Psoas muscle (tissue), 8 donors: ENCODE data around the gene TEX2. TPM values are rescaled to one million over a fixed set of nuclear protein-coding genes. Genes with fewer than 3 reads are reported as not detected.

Experiments
- ATAC-seq, 4 donors: fragments of 200-7000 bp; cut with Tn5 transposase; one replicate each; pipeline ENCODE4 v1.9.1; 2020; ENCODE audit warnings: moderate library complexity in 3 of 4, mild to moderate bottlenecking in 2 of 4
- DNase-seq, 2 donors: peaks; one replicate each; pipeline ENCODE4 v3.0.0-alpha.2; 2020
- H3K27ac ChIP-seq: fragments of 200-600 bp; one replicate; pipeline ENCODE4 v1.8.0; 2022
- H3K27me3 ChIP-seq, 3 donors: fragments of 200-600 bp in 1 of 3; one replicate each; pipeline versions ENCODE4 v1.6.1 to v1.8.0; 2013 to 2022; ENCODE audit warnings: low read length in 2 of 3, mild to moderate bottlenecking in 2 of 3, moderate library complexity in 1 of 3; ENCODE audit not compliant: insufficient read depth in 3 of 3
- H3K36me3 ChIP-seq, 2 donors: fragments of 200-600 bp in 1 of 2; one replicate each; pipeline versions ENCODE4 v1.6.1 to v1.8.0; 2013 to 2022; ENCODE audit warnings: low read depth in 1 of 2, mild to moderate bottlenecking in 1 of 2, moderate library complexity in 1 of 2; ENCODE audit not compliant: insufficient read depth in 1 of 2
- H3K4me1 ChIP-seq: fragments of 200-600 bp; one replicate; pipeline ENCODE4 v1.8.0; 2022
- H3K4me3 ChIP-seq: fragments of 200-600 bp; one replicate; pipeline ENCODE4 v1.8.0; 2022; ENCODE audit warnings: mild to moderate bottlenecking
- H3K9me3 ChIP-seq: fragments of 200-600 bp; one replicate; pipeline ENCODE4 v1.8.0; 2022
- CTCF ChIP-seq: fragments of 200-600 bp; IDR thresholded peaks from one replicate; pipeline ENCODE4 v1.8.0; 2022; ENCODE audit warnings: antibody characterized with exemption
- WGBS, 3 donors: extraction: QIAGEN DNeasy Blood & Tissue Kit; methylation state at CpG; one replicate each; pipeline versions ENCODE4 v1.1.6 to v1.1.7; 2013; 5-methylcytosine and 5-hydroxymethylcytosine counted together
- intact Hi-C, 2 donors: fragments of 100-400 bp; cut with DNase I; formaldehyde crosslinking; loops; one replicate each; pipeline versions ENCODE4 v1.11.0 to v1.14.2; 2022
- polyA plus RNA-seq, 3 donors: library from polyadenylated mRNA; stranded (reverse); fragments of 200-250 nt; gene quantifications; one replicate each; pipeline ENCODE4 v1.2.3, GENCODE V29; 2013
- total RNA-seq, 4 donors: library from RNA; stranded (reverse); fragmentation: NEBNext Ultra II Directional in 2 of 4; extraction: Animal tissue kit (Norgen Biotek cat#: 25700) in 2 of 4; gene quantifications; one replicate each; pipeline versions ENCODE4 v1.2.1 to v1.2.4, GENCODE V29; 2021 to 2023
- donor health status: healthy with polysubstance abuse.
- donor health status: DM: no; HTN: no; CAD: no; lungs with moderate emphysema.
- donor health status: Bipolar disorder and iron deficiency.
- donor health status: healthy.
- donor health status: DM: yes; HTN: yes; CAD: no.
- donor health status: DM: no; HTN: no; CAD: no.
- donor health status: DM: no; HTN: no; CAD: no.
- donor health status: DM: yes; HTN: yes; CAD: no.

Gene TEX2
- total and polyA plus RNA-seq, 7 donors = 29.4 to 72.7 (median 52.8) TPM

GRCh38 chr17:64232466-64233262 is 30.4 kb downstream of the TEX2 start:
- no peak for TF ChIP-seq CTCF
- Histone ChIP-seq H3K27me3 (no peaks in the 10 kb centered on the region), H3K36me3 (no peaks in the 10 kb centered on the region), H3K9me3 (no peaks in the 10 kb centered on the region), H3K27ac (peak overlapping the region; percentile 72), H3K4me3 (no peak overlapping the region), H3K4me1 (peaks cover 58% of the 10 kb centered on the region)
- no peak for DNase-seq
- 88 to 95% (median 89%) methylated on average over 2 of the region's 2 CpGs for WGBS, 3 donors
- intact Hi-C loops = no loop called here
- ATAC-seq = no peak

GRCh38 chr17:64231567-64232141 is 31.4 kb downstream of the TEX2 start:
- peak; percentile 50 to 75 (median 66) for ATAC-seq
- intact Hi-C loops = no loop called here
- no peaks in the 10 kb centered on the region for H3K9me3 ChIP-seq
- 50 to 65% (median 51%) methylated on average over 6 of the region's 6 CpGs for WGBS, 3 donors
- DNase-seq = no peak
- no peak overlapping the region for H3K4me3 ChIP-seq
- H3K36me3 ChIP-seq = no peaks in the 10 kb centered on the region
- peaks cover 49% of the 10 kb centered on the region for H3K4me1 ChIP-seq
- peak overlapping the region; percentile 72 for H3K27ac ChIP-seq
- H3K27me3 ChIP-seq = no peaks in the 10 kb centered on the region
- no peak for TF ChIP-seq CTCF

DNA sequence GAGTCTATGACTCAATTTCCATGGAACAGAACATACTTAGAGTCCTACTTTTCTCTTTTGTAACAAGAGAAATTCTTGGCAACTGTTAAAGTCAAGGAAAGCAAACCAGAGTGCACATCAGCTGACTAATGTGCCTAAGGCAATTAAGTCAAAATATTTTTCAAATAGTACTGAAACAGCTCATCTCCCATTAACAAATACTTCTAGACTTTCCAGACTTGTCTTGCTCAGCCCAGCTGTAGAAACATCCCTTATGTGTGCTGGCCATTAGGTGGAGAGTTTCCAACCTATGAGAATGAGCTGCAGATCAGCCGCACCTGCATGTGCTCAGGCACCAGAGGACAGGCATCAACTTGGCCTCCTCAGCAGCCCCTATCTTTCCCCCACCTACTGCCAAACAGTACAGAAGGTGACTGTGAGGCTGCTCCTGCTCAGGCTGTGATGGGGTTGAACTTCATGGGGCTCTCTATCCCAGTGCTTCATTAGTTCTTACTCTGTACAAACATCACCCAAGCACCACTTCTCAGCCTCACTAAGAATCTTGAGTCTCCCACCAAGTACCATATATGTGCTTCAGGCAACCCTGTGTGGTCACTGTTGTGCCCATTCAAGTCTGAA is 32.2 kb downstream of the TEX2 start:
- Histone ChIP-seq H3K4me3 (no peak overlapping the region), H3K27ac (peak overlapping the region; percentile 72), H3K9me3 (no peaks in the 10 kb centered on the region), H3K36me3 (no peaks in the 10 kb centered on the region), H3K4me1 (peaks cover 52% of the 10 kb centered on the region), H3K27me3 (no peaks in the 10 kb centered on the region)
- 54 to 75% (median 62%) methylated on average over 1 of the region's 1 CpG for WGBS, 3 donors
- DNase-seq = no peak
- peak; percentile 18 to 59 (median 39) for ATAC-seq
- TF ChIP-seq CTCF = no peak
- intact Hi-C loops = no loop called here

DNA sequence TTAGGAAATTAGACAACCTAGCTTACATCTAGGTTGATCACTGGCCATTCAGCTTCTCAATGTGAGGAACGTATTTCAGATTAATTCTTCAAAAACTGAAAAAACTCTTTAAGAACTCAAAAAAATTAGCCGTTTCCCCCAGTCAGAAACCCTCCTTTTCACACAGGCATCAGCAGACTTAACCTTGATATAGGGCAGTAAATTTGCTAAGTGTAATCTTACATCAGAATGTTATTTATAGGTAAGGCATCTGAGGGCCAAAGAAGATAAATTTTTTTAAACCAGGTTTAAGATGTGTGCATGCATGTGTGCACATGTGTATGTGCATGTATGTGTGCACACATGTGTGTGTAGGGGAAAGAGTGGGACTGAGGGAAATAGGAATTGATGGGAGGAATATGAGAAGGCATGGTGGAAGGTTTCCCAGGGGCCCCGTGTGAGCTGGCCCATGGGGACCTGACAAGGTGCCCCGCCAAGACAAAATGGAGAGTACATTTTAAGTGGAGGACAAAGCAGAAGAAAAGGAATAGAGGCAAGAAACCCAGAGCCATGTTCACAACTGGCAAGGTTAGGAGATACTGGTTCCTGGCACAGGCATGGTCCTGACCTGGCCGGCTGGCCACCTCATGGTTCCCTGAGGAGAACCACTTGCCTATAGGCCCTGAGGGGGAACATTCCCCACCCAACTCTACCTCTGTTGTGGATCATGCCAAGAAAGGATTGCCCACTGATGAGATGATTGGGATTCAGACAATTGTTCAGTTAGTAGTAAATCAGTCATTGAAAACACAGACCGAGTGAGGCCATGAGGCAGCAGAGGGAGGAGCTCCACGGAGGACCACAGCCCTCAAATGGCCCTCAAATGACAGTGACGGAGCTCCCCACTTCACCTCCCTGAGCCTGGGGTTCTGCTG is 33.0 kb downstream of the TEX2 start:
- WGBS, 3 donors = 46 to 72% (median 47%) methylated on average over 8 of the region's 8 CpGs
- Histone ChIP-seq H3K36me3 (no peaks in the 10 kb centered on the region), H3K27me3 (no peaks in the 10 kb centered on the region), H3K27ac (peak overlapping the region; percentile 72), H3K9me3 (no peaks in the 10 kb centered on the region), H3K4me1 (peaks cover 57% of the 10 kb centered on the region), H3K4me3 (no peak overlapping the region)
- TF ChIP-seq CTCF = no peak
- ATAC-seq (peak; percentile 31 to 61 (median 41)), DNase-seq (no peak)
- intact Hi-C loops = no loop called here
